ENCODE results near the gene ACSBG1.

DNA sequence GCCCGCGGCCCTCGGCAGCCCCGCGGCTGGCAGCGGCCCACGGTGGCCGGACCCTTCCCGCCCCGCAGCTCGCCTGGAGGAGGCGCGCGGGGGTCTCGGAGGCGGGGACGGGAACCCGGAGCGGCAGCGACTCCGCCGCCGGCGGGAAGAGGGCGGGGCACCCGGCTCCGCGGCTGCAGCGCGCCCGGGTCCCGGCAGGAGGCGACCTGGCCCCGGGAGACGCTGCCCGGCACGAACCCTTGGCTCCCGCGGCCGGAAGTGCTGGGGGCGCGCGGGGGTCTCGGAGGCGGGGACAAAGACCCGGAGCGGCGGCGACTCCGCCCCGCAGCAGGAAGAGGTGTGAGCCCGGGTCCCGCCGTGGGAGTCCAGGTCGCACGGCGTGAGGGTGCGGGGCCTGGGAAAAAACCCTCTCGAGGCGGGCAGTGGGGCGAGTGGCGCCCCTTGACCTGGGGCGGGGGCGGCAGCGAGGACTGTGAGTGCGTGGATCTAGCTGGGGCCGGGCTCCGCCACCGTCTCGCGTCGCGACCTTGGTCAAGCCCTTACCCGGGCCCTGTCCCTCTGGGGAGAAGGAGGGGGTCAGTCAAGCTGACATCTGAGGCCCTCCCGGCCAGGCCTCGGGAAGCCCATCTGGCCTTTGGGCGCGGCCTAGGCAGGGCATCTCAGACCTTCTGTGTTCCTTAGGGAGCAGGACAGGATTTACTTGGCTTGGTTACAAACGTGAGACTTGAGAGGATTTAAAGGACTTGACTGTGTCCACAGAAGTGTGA is 102.9 kb downstream of the ACSBG1 start, which contains the start of gene CIB2:
- TF ChIP-seq EZH2phosphoT487 (IDR thresholded peaks at IDR 0.05; ENCODE audit: insufficient read depth, low read depth) (no peak), EZH2 (IDR thresholded peaks at IDR 0.05; ENCODE audit: insufficient read depth, poor library complexity, severe bottlenecking) (no peak)

All from GM23248 (cell line).